Lung (tissue), 12 donors: Measurements from ENCODE around the gene ACOD1. TPM values are rescaled to one million over a fixed set of nuclear protein-coding genes. Genes with fewer than 3 reads are reported as not detected.

ENCODE experiments used
- ATAC-seq: fragments of 200-7000 bp; cut with Tn5 transposase; one replicate; pipeline ENCODE4 v1.9.1; 2020; ENCODE audit warnings: moderate number of reproducible peaks; ENCODE audit not compliant: insufficient read depth, low FRiP score
- DNase-seq, 3 donors: peaks; one replicate each; pipeline ENCODE4 v3.0.0-alpha.2; 2013 to 2017
- H3K27ac ChIP-seq, 2 donors: one replicate each; pipeline ENCODE4 v1.5.1; 2013; ENCODE audit warnings: mild to moderate bottlenecking in 2 of 2, moderate library complexity in 2 of 2, control low read depth in 1 of 2, inconsistent platforms in 1 of 2, low read depth in 1 of 2, low read length in 1 of 2
- H3K27me3 ChIP-seq, 3 donors: one replicate each; pipeline ENCODE4 v1.5.1; 2013; ENCODE audit warnings: low read length in 2 of 3; ENCODE audit not compliant: control insufficient read depth in 3 of 3, insufficient read depth in 3 of 3
- H3K36me3 ChIP-seq, 4 donors: one replicate each; pipeline ENCODE4 v1.5.1; 2013; ENCODE audit warnings: low read length in 4 of 4, mild to moderate bottlenecking in 1 of 4, moderate library complexity in 1 of 4; ENCODE audit not compliant: control insufficient read depth in 4 of 4, insufficient read depth in 4 of 4
- H3K4me1 ChIP-seq, 5 donors: one replicate each; pipeline ENCODE4 v1.5.1; 2013; ENCODE audit warnings: low read length in 5 of 5, mild to moderate bottlenecking in 2 of 5, moderate library complexity in 1 of 5; ENCODE audit not compliant: control insufficient read depth in 5 of 5, insufficient read depth in 5 of 5
- H3K4me3 ChIP-seq: one replicate; pipeline ENCODE4 v1.5.1; 2013; ENCODE audit warnings: mild to moderate bottlenecking, control low read depth, moderate library complexity
- H3K9ac ChIP-seq, 2 donors: one replicate each; pipeline ENCODE4 v1.5.1; 2013; ENCODE audit warnings: low read length in 2 of 2, control low read depth in 1 of 2; ENCODE audit not compliant: insufficient read depth in 1 of 2
- H3K9me3 ChIP-seq, 4 donors: one replicate each; pipeline ENCODE4 v1.5.1; 2013; ENCODE audit warnings: low read length in 3 of 4, mild to moderate bottlenecking in 1 of 4, moderate library complexity in 1 of 4; ENCODE audit not compliant: control insufficient read depth in 4 of 4, insufficient read depth in 3 of 4
- WGBS, 2 donors: extraction: QIAGEN DNeasy Blood & Tissue Kit; methylation state at CpG; one replicate each; pipeline ENCODE4 v1.1.7; 2013; 5-methylcytosine and 5-hydroxymethylcytosine counted together
- polyA plus RNA-seq, 2 donors: library from polyadenylated mRNA; stranded (reverse); fragments of 200-250 nt; gene quantifications; one replicate each; pipeline ENCODE4 v1.2.1, GENCODE V29; 2013
- total RNA-seq, 2 donors: library from RNA; depleted of rRNA in 1 of 2; stranded (reverse); fragments of >200 nt in 1 of 2; gene quantifications; one replicate each; pipeline ENCODE4 v1.2.1, GENCODE V29; 2014 to 2021
- TF ChIP-seq, protein P1 (sequence below): IDR thresholded peaks from 2 replicates; pipeline ENCODE4 v1.5.1; 2012; ENCODE audit warnings: mild to moderate bottlenecking; ENCODE audit errors: control extremely low read depth, extremely low read depth
- donor health status: control.
- donor health status: control.
- donor health status: Bipolar disorder and iron deficiency.
- donor health status: healthy.
- donor health status: DM: yes; HTN: yes; CAD: no.

Gene ACOD1
- total and polyA plus RNA-seq, 4 donors: 0.10 to 11.0 TPM; not detected in 2

- Histone ChIP-seq H3K27ac (no peak overlapping the region), H3K36me3 (no peaks in the 10 kb centered on the region), H3K4me1 (peaks cover 0 to 7% (median 0%) of the 10 kb centered on the region in 5 donors), H3K4me3 (no peak overlapping the region), H3K27me3 (peaks cover 0 to 7% (median 0%) of the 10 kb centered on the region in 3 donors), H3K9ac (no peak overlapping the region), H3K9me3 (no peaks in the 10 kb centered on the region)
- ATAC-seq (no peak), DNase-seq (no peak)
- WGBS, 2 donors: 91 to 93% methylated on average over 5 of the region's 5 CpGs
- TF ChIP-seq, protein P1, sequence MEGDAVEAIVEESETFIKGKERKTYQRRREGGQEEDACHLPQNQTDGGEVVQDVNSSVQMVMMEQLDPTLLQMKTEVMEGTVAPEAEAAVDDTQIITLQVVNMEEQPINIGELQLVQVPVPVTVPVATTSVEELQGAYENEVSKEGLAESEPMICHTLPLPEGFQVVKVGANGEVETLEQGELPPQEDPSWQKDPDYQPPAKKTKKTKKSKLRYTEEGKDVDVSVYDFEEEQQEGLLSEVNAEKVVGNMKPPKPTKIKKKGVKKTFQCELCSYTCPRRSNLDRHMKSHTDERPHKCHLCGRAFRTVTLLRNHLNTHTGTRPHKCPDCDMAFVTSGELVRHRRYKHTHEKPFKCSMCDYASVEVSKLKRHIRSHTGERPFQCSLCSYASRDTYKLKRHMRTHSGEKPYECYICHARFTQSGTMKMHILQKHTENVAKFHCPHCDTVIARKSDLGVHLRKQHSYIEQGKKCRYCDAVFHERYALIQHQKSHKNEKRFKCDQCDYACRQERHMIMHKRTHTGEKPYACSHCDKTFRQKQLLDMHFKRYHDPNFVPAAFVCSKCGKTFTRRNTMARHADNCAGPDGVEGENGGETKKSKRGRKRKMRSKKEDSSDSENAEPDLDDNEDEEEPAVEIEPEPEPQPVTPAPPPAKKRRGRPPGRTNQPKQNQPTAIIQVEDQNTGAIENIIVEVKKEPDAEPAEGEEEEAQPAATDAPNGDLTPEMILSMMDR: no peak
Measured at GRCh38 chr13:76976929-76977328, 28.6 kb downstream of the ACOD1 start.

DNA sequence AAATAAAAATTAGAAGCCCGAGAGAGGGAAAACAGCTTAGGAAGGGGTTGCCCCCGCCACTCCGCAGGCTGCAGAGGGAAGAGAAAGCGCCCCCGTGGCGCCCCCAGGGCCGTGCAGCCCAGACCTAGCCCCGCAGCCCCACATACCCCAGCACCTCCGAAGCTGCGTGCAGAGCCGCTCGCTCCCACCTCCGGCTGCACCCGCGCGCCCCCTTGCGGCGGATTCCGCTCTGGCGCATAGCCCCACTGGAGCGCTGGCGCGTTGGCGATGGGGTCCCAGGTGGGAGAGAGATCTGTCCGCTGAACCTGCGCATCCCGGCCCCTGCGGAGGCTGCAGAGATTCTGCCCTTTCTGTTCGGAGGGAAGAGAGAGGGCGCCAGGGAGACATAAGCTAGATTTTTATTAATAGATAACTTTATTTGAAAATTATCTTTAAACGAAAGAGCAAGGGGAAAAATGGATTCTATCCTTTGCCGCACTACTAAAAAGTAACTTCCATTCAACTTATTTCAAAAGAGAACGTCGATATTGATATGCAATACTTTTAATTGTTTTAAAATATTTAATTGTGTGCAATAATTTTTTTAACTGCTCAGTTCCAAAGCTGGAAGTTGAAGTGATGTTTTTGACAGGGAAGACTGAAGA lies 31.9 kb downstream of the ACOD1 start:
- peak; percentile 87 for ATAC-seq
- 3 to 5% methylated on average over 34 of the region's 34 CpGs for WGBS, 2 donors
- H3K9ac ChIP-seq: no peak overlapping the region

GRCh38 chr13:76982061-76982460 lies 33.8 kb downstream of the ACOD1 start:
- ATAC-seq (no peak), DNase-seq (peak in 1 of 3 donors; percentile 21)
- WGBS, 2 donors: 42 to 57% methylated on average over 6 of the region's 6 CpGs
- Histone ChIP-seq H3K27ac (no peak overlapping the region), H3K36me3 (no peaks in the 10 kb centered on the region), H3K27me3 (peaks cover 0 to 8% (median 0%) of the 10 kb centered on the region in 3 donors), H3K4me3 (no peak overlapping the region), H3K9me3 (no peaks in the 10 kb centered on the region), H3K9ac (no peak overlapping the region), H3K4me1 (peaks cover 0 to 4% (median 0%) of the 10 kb centered on the region in 5 donors)
- TF ChIP-seq, protein P1: no peak

More for the DNA sequence above, 31.9 kb downstream of the ACOD1 start:
- Histone ChIP-seq H3K27ac (no peak overlapping the region), H3K4me1 (peaks cover 0 to 4% (median 0%) of the 10 kb centered on the region in 5 donors), H3K9me3 (no peaks in the 10 kb centered on the region), H3K36me3 (no peaks in the 10 kb centered on the region), H3K27me3 (peaks cover 0 to 8% (median 0%) of the 10 kb centered on the region in 3 donors), H3K4me3 (no peak overlapping the region)
- DNase-seq: peak; percentile 71 to 84 (median 77)
- TF ChIP-seq, protein P1: peak; percentile 91

DNA sequence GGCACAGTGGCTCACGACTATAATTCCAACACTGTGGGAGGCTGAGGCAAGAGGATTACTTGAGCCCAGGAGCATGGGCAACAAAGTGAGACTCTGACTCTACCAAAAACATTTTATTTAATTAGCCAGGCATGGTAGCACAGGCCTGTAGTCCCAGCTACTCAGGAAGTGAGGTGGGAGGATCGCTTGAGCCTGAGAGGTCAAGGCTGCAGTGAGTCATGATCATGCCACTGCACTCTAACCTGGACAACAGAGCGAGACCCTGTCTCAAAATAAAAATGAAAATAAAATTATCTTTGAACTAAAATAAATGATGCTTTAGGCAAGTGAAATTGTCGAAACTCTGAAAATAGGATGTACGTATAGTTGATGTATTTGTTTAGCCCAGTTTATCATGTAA lies 35.4 kb downstream of the ACOD1 start:
- H3K9ac ChIP-seq: no peak overlapping the region
- H3K9me3 ChIP-seq: no peaks in the 10 kb centered on the region
- H3K4me1 ChIP-seq: peaks cover 0 to 4% (median 0%) of the 10 kb centered on the region in 5 donors
- no peak overlapping the region for H3K27ac ChIP-seq
- no peaks in the 10 kb centered on the region for H3K36me3 ChIP-seq
- peaks cover 0 to 8% (median 0%) of the 10 kb centered on the region in 3 donors for H3K27me3 ChIP-seq
- no peak for ATAC-seq
- H3K4me3 ChIP-seq: no peak overlapping the region
- no peak for DNase-seq
- TF ChIP-seq, protein P1: no peak
- 66 to 77% methylated on average over 5 of the region's 5 CpGs for WGBS, 2 donors
